CD4-positive, alpha-beta T cell treated with Interleukin-17A for 1 hour (primary cell): ENCODE measurements around the gene FRS3.
A peak's percentile ranks its signal among the peaks of the same experiment; 100 is the strongest.

ENCODE experiments used
- DNase-seq: peaks from one replicate; pipeline ENCODE4 v3.0.0-alpha.2; 2020

FRS3 gene

GRCh38 chr6:41724586-41725501 is 54.9 kb downstream of the FRS3 start:
- no peak for DNase-seq

- DNase-seq: no peak
Measured at GRCh38 chr6:41724228-41724580, 55.5 kb downstream of the FRS3 start.

- DNase-seq: peak; percentile 26
Measured at GRCh38 chr6:41723530-41724227, 56.0 kb downstream of the FRS3 start.

- no peak for DNase-seq
Measured at GRCh38 chr6:41722969-41723529, 56.7 kb downstream of the FRS3 start.

GRCh38 chr6:41721414-41721813 is 58.3 kb downstream of the FRS3 start:
- no peak for DNase-seq

- DNase-seq: no peak
Measured at GRCh38 chr6:41720783-41721182, 58.9 kb downstream of the FRS3 start.

- DNase-seq: no peak
Measured at GRCh38 chr6:41720262-41720620, 59.5 kb downstream of the FRS3 start.
